NCI-H1105 (cell line): ENCODE results near the gene FER1L5.
"Not testable (repeated sequence)": the region's sequence is repeated elsewhere in the genome, so short reads cannot be mapped to it uniquely, and the experiment has no call there.

ENCODE experiments used
- DNase-seq: peaks from one replicate; lab custom pipeline; 2025; lab: John Stamatoyannopoulos, UW

FER1L5 gene

GRCh38 chr2:96636551-96637171 lies 5.9 kb upstream of the FER1L5 start:
- DNase-seq, result no peak

GRCh38 chr2:96637385-96638143 lies 5.0 kb upstream of the FER1L5 start:
- peak; percentile 45 for DNase-seq

GRCh38 chr2:96638144-96639121 lies 4.1 kb upstream of the FER1L5 start, which contains the start of gene KANSL3:
Gene KANSL3 (minus strand): TSS chr2:96638312. CDS start chr2:96637135, 1,177 bp downstream.
- peak; percentile 78 for DNase-seq

- no peak for DNase-seq
These were observed 5.1 kb downstream of the FER1L5 start for GRCh38 chr2:96647681-96648080.

GRCh38 chr2:96648306-96648930 lies 5.9 kb downstream of the FER1L5 start:
- no peak for DNase-seq

- no peak for DNase-seq
These were observed 6.8 kb downstream of the FER1L5 start for GRCh38 chr2:96649342-96649741.

- DNase-seq, result no peak
These were observed 9.2 kb downstream of the FER1L5 start for GRCh38 chr2:96651793-96652192.

GRCh38 chr2:96654791-96655190 lies 12.2 kb downstream of the FER1L5 start:
- DNase-seq, result not testable (repeated sequence)

GRCh38 chr2:96655526-96655925 lies 13.0 kb downstream of the FER1L5 start:
- DNase-seq, result no peak

GRCh38 chr2:96656540-96656939 lies 14.0 kb downstream of the FER1L5 start:
- DNase-seq, result no peak

- DNase-seq, result no peak
These were observed 18.8 kb downstream of the FER1L5 start for GRCh38 chr2:96661324-96661723.

GRCh38 chr2:96662360-96662759 lies 19.8 kb downstream of the FER1L5 start:
- no peak for DNase-seq

GRCh38 chr2:96663177-96663576 lies 20.6 kb downstream of the FER1L5 start:
- DNase-seq, result no peak

GRCh38 chr2:96663829-96664228 lies 21.3 kb downstream of the FER1L5 start:
- DNase-seq, result no peak

GRCh38 chr2:96664366-96664925 lies 21.9 kb downstream of the FER1L5 start:
- DNase-seq, result no peak

- DNase-seq, result no peak
These were observed 22.6 kb downstream of the FER1L5 start for GRCh38 chr2:96665083-96665569.

GRCh38 chr2:96665717-96666116 lies 23.2 kb downstream of the FER1L5 start:
- DNase-seq, result not testable (repeated sequence)

GRCh38 chr2:96668771-96669170 lies 26.2 kb downstream of the FER1L5 start:
- DNase-seq, result no peak

- DNase-seq, result no peak
These were observed 27.1 kb downstream of the FER1L5 start for GRCh38 chr2:96669539-96670215.

GRCh38 chr2:96679848-96680247 lies 37.3 kb downstream of the FER1L5 start:
- DNase-seq, result no peak
